GM19193 (cell line): ENCODE results near the gene PHACTR1.
A peak's percentile ranks its signal among the peaks of the same experiment; 100 is the strongest.

Source experiments
- POLR2A ChIP-seq: IDR thresholded peaks from 4 replicates; pipeline ENCODE4 v1.6.1; 2011; ENCODE audit not compliant: insufficient read depth, insufficient read length; ENCODE audit errors: extremely low read depth

Gene PHACTR1

DNA sequence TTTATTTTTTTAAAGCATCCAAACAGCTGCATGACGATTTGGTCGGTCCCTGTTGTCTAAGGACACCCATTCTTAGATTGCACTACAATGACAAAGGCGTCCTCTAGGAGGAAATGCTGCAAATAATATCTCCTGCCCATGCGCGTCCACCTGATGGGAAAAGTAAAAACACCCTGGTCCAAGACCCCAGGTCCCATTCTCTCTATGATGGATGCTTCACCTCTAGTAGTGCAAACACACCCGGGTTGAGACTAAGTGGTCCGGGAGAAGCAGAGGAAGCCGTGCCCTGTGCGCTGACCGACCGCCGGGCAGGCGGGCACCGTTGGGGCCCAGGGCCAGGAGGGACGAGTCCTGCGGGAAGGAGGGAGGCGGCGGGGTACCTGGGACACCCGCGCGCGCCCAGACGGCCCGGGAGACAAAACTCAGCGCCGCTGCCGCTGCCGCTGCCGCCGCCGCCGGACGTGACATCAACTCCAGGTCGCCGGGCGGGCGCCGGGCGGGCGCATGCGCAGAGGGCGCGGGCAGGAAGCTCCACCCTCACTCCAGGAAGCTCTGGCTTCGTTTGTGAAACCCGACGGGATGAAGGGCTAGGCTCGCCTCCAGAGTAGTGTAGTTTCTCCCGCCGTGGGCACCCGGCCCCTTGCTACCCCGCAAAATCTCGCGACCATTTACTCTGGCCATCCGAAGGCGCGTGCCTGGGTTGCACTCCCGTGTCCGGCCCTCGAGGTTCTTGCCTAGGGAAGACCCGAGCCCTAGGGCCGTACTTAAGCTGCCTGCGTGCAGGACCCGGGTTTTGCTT, 611.7 kb downstream of the PHACTR1 start, which contains the start of gene TBC1D7:
Gene TBC1D7, minus strand, starts transcription at position 462 of the 799 bp plus-strand sequence. CDS start 1,639 bp downstream, outside the sequence.
- peak; percentile 92 for TF ChIP-seq POLR2A

DNA sequence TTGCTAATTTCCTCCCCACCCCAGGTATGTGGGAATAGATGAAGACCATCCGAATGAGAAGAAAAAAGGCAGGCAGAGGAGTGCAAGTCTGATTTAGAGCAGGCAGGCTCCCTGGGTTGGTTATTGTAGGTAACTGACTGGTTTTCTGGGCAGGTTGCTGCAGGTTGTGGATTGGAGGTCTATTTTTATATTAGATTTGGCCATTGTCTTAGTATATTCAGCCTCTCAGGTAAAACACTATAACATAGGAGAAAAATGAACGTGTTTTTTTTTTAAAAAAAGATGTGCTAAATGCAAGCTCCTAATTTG, 612.3 kb downstream of the PHACTR1 start:
- no peak for TF ChIP-seq POLR2A

DNA sequence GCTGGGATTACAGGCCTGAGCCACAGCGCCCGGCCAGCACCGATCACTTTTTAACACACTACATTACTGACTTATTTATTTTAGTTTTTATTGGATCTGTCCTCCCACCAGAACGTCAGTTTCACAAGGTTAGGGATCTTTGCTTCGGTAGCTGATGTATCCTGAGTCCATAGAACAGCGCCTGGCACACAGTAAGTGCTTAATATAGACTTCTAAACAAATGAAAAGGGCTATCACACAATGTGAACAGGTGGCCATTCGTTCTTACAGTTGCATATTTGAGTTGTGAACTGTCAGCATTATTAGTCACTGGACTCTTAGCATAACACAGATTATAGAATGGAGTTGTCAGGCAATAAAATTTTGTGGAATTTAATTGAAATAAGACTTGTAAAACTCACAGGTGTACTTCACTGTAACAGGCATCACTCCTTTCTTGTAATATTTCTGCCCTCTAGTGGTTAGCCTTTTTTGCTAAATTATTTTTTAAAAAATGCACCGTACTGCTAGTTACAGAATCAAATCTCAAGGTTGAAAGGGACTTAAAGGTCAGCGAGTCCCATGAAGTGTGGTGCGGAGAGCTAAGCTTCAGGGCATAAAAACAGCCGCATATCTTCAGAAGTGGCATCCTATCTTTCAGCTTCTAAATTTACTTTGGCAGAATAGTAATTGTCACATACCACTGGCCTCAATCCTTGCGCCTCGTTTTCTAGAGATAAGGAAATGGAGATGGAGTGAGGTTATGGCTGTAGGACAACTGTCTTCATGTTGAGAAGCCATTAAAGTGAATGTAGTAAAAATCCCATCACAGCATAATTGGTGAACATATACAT, 615.2 kb downstream of the PHACTR1 start:
- TF ChIP-seq POLR2A = no peak

DNA sequence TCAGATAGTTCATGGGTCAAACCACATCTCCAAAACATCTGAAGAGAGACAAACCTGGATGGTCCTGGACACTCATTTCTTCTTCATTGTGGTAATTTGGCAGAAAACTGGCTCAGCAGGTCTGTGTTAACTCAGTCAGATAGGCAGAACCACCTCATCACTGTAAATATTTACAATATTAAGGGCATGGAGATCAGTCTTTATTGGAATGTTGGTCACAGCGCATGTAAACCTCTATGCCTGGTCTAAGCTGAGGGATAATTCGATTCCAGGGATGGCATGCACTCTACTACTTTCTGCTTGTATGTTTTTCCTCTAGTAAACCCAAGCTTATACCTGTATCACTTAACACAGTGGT, 615.8 kb downstream of the PHACTR1 start:
- no peak for TF ChIP-seq POLR2A

DNA sequence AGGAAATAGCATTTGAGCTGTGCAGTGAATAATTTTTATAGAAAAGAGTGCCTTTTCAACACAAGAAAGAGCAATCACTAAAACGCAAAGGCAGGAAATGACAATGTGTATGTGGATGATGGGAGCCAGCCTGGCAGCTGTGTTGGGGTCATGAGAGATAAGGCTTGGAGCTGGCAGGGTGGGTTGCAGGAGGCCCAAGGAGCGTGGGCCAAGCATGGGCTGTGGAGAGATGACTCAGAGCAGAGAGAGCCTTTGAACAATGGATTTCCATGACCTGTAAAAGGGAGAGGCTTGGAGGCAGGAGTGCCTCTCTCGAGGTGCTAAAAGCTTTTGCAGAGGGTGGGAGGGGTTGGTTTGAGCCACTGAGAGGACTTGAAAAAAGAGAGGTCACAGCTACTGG, 618.4 kb downstream of the PHACTR1 start:
- no peak for TF ChIP-seq POLR2A

DNA sequence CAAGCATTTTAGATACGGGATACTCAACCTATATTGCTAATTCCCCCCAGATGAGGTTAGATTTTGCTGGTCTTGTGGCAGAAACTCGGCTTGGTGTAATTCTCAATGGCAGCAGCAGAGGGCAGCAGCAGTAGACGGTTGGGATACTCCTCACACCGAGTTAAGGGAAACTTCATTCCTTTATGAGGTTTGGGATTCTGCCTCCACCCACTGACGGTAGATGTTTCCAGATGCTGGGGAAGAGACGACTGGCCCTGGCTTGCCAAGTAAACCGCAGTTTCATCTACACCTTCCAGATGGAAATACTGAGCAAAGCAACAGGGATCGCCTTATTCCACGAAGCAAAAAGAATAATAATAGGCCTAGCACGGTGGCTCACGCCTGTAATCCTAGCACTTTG, 620.0 kb downstream of the PHACTR1 start:
- no peak for TF ChIP-seq POLR2A

DNA sequence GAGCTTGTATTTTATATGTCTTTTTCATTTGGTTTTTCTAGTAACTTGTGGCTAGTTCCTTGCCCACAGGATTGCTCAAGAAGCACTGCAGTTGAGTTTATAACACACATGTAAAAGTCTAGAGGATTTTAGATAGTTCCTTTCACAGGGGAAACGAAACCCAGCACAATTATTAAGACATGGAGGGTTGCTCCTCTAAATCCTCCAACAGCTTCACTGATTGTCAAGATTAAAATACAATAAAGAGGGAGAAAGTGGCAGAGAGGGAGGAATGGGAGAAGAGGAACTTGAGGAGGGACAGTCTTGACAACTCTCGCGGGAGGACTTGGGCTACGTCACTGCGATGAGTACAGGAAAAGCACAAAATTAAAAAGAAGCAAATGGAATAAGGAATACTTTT, 621.5 kb downstream of the PHACTR1 start:
- no peak for TF ChIP-seq POLR2A
